Hepatocyte (in vitro differentiated cells): ENCODE data around the gene SLC1A5. TPM values are rescaled to one million over a fixed set of nuclear protein-coding genes. Genes with fewer than 3 reads are reported as not detected.

Source experiments
- DNase-seq: peaks from one replicate; pipeline ENCODE4 v3.0.0-alpha.2; 2016; ENCODE audit warnings: low spot score
- H2AFZ ChIP-seq: fragments of 200-600 bp; sonication (generic); 2 replicates; pipeline ENCODE4 v1.6.0; 2016; ENCODE audit warnings: antibody characterized with exemption, mild to moderate bottlenecking
- H3K27ac ChIP-seq: fragments of 200-600 bp; sonication (generic); 2 replicates; pipeline ENCODE4 v1.5.1; 2016; ENCODE audit warnings: mild to moderate bottlenecking
- H3K27me3 ChIP-seq: fragments of 200-600 bp; sonication (generic); 2 replicates; pipeline ENCODE4 v1.6.1; 2016
- H3K36me3 ChIP-seq: fragments of 200-600 bp; sonication (generic); replicated peaks from 2 replicates; pipeline ENCODE4 v1.5.1; 2016; ENCODE audit warnings: low read depth; ENCODE audit not compliant: insufficient read depth
- H3K4me1 ChIP-seq: fragments of 200-600 bp; sonication (generic); 2 replicates; pipeline ENCODE4 v1.5.1; 2016; ENCODE audit warnings: mild to moderate bottlenecking, moderate library complexity; ENCODE audit not compliant: insufficient read depth
- H3K4me2 ChIP-seq: fragments of 200-600 bp; sonication (generic); 2 replicates; pipeline ENCODE4 v1.6.0; 2016
- H3K4me3 ChIP-seq: fragments of 200-600 bp; sonication (generic); 2 replicates; pipeline ENCODE4 v1.5.1; 2016; ENCODE audit warnings: mild to moderate bottlenecking
- H3K79me2 ChIP-seq: fragments of 200-600 bp; sonication (generic); 2 replicates; pipeline ENCODE4 v1.6.0; 2017; ENCODE audit warnings: mild to moderate bottlenecking
- H3K9me2 ChIP-seq: fragments of 200-600 bp; sonication (generic); replicated peaks from 2 replicates; pipeline ENCODE4 v1.6.0; 2017; ENCODE audit warnings: mild to moderate bottlenecking; ENCODE audit not compliant: insufficient read depth
- H3K9me3 ChIP-seq: fragments of 200-600 bp; sonication (generic); 2 replicates; pipeline ENCODE4 v1.5.1; 2016; ENCODE audit warnings: low read depth, mild to moderate bottlenecking
- H4K20me1 ChIP-seq: fragments of 200-600 bp; sonication (generic); 2 replicates; pipeline ENCODE4 v1.6.0; 2016; ENCODE audit warnings: mild to moderate bottlenecking; ENCODE audit not compliant: insufficient read depth, poor library complexity, severe bottlenecking
- EZH2 ChIP-seq: fragments of 200-600 bp; sonication (generic); IDR thresholded peaks from 2 replicates; pipeline ENCODE4 v1.6.1; 2016; ENCODE audit warnings: antibody characterized with exemption, mild to moderate bottlenecking, borderline replicate concordance
- EZH2phosphoT487 ChIP-seq: fragments of 200-600 bp; sonication (generic); IDR thresholded peaks from one replicate; pipeline ENCODE4 v1.6.1; 2018; ENCODE audit warnings: antibody characterized with exemption, mild to moderate bottlenecking, low read depth, moderate library complexity; ENCODE audit not compliant: unreplicated experiment, severe bottlenecking
- WGBS: methylation state at CpG from one replicate; pipeline ENCODE4 v1.1.6; 2016; ENCODE audit warnings: low lambda C conversion rate; ENCODE audit errors: missing lambda C conversion rate; 5-methylcytosine and 5-hydroxymethylcytosine counted together
- polyA plus RNA-seq: library from polyadenylated mRNA; unstranded; fragments of >200 nt; fragmentation: Nextera tagmentation; extraction: Ambion mirVana; gene quantifications from 2 replicates; pipeline ENCODE4 v1.2.1, GENCODE V29; 2016
- total RNA-seq: library from RNA; depleted of rRNA; stranded (reverse); fragments of >200 nt; gene quantifications from 2 replicates; pipeline ENCODE4 v1.2.3, GENCODE V29; 2014
- TF ChIP-seq, protein P1 (sequence below): fragments of 200-600 bp; sonication (generic); IDR thresholded peaks from 2 replicates; pipeline ENCODE4 v1.5.1; 2016; ENCODE audit warnings: antibody characterized with exemption, mild to moderate bottlenecking; ENCODE audit not compliant: poor library complexity

Gene SLC1A5
- total and polyA plus RNA-seq, 2 experiments from 2014 or later, result 87.9 to 171 TPM

DNA sequence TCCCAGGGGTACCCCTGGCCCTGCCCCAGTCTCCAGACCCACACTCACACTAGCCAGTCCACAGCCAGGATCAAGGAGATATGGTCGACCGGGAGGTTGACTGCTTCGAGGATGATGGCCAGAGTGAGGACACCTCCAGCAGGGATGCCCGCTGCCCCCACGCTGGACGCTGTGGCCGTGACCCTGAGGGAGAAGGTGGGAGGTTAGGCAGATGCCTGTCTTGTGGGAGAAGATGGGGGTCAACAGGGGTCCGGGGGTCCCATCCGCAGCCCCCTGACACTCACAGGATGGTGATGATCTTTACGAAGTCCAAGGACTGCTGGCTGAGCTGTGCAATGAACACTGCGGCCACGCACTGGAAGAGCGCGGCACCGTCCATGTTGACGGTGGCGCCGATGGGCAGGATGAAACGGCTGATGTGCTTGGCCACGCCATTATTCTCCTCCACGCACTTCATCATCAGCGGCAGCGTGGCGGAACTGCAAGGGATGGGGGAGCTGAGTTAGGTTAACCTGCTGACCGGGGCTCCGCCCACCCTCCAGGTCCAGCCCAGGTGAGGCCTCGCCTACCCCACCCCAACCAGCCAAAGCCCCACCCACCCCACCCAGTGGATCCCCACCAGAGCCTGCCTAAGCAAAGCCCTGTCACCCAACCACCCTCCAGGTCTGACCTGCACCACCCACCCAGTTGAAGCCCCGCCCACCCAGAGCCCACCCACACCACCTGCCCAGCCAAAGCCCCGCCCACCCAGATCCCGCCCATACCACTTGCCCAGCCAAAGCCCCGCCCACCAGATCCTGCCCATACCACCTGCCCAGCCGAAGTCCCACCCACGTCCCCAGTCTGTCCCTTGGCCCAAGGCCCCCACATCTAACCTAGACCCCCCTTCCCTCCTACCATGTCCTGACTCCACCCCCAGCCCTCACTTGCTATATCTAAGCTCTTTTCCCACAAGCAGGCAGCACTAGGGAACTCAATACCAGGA lies 11.2 kb downstream of the SLC1A5 start:
- H3K27ac ChIP-seq, result no peak overlapping the region

DNA sequence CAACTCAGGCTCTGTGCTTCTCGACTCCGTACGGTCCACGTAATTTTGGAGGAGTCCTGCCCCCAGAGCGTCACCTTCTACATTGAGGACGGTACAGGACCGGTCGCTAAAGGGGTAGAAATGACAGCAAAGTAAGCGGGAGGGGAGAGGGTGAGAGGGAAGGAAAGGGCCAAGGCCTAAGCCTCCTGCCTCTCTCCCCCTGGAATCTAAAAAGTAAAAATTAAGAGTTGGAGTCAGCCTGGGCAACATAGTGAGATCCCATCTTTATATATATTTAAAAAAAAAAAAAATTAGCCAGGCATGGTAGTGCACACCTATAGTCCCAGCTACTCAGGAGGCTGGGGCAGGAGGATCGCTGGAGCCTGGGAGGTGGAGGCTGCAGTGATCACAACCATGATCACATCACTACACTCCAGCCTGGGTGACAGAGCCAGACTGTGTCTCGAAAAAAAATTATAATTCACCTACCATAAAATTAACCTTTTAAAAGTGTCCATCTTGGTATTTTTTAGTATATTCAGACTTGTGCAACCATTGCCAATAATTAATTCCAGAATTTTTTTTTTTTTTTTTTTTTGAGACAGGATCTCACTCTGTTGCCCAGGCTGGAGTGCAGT lies 12.6 kb downstream of the SLC1A5 start:
- no peaks in the 10 kb centered on the region for H3K27me3 ChIP-seq
- no peak overlapping the region for H3K4me3 ChIP-seq
- no peaks in the 10 kb centered on the region for H3K9me3 ChIP-seq
- TF ChIP-seq, protein P1, sequence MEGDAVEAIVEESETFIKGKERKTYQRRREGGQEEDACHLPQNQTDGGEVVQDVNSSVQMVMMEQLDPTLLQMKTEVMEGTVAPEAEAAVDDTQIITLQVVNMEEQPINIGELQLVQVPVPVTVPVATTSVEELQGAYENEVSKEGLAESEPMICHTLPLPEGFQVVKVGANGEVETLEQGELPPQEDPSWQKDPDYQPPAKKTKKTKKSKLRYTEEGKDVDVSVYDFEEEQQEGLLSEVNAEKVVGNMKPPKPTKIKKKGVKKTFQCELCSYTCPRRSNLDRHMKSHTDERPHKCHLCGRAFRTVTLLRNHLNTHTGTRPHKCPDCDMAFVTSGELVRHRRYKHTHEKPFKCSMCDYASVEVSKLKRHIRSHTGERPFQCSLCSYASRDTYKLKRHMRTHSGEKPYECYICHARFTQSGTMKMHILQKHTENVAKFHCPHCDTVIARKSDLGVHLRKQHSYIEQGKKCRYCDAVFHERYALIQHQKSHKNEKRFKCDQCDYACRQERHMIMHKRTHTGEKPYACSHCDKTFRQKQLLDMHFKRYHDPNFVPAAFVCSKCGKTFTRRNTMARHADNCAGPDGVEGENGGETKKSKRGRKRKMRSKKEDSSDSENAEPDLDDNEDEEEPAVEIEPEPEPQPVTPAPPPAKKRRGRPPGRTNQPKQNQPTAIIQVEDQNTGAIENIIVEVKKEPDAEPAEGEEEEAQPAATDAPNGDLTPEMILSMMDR, result no peak
- TF ChIP-seq EZH2phosphoT487 (no peak), EZH2 (no peak)
- 89% methylated on average over 11 of the region's 11 CpGs for WGBS
- H4K20me1 ChIP-seq, result no peaks in the 10 kb centered on the region
- no peak for DNase-seq
- no peaks in the 10 kb centered on the region for H3K36me3 ChIP-seq
- H3K4me2 ChIP-seq, result no peak overlapping the region
- no peaks in the 10 kb centered on the region for H3K9me2 ChIP-seq
- H3K27ac ChIP-seq, result no peak overlapping the region
- no peak overlapping the region for H2AFZ ChIP-seq
- H3K79me2 ChIP-seq, result peaks cover 6% of the 10 kb centered on the region
- no peaks in the 10 kb centered on the region for H3K4me1 ChIP-seq

More for the DNA sequence above, 11.2 kb downstream of the SLC1A5 start:
- Histone ChIP-seq H3K9me2 (no peaks in the 10 kb centered on the region), H3K27me3 (no peaks in the 10 kb centered on the region), H3K36me3 (no peaks in the 10 kb centered on the region), H4K20me1 (peaks cover 4% of the 10 kb centered on the region), H3K4me2 (no peak overlapping the region), H2AFZ (no peak overlapping the region), H3K4me1 (no peaks in the 10 kb centered on the region), H3K9me3 (no peaks in the 10 kb centered on the region), H3K79me2 (peaks cover 15% of the 10 kb centered on the region), H3K4me3 (no peak overlapping the region)
- DNase-seq, result no peak
- 97% methylated on average over 24 of the region's 33 CpGs for WGBS
- TF ChIP-seq, protein P1, result no peak
- TF ChIP-seq EZH2 (no peak), EZH2phosphoT487 (no peak)

DNA sequence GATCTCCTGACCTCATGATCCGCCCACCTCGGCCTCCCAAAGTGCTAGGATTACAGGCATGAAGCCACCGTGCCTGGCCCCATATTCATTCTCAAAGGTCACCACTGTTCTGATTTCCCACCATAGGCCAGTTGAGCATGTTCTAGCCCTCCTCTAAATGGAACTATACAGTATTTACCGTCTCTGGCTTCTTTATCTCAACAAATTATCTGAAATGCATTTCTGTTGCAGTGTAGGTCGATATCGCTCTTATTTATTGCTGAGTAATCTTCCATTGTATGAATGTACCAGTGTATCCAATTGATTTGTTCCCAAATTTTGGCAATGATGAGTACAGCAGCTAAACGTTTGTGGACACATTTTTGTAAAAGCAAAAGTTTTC lies 15.4 kb downstream of the SLC1A5 start:
- Histone ChIP-seq H3K9me3 (no peaks in the 10 kb centered on the region), H2AFZ (no peak overlapping the region), H3K4me3 (no peak overlapping the region), H4K20me1 (no peaks in the 10 kb centered on the region), H3K4me1 (peaks cover 13% of the 10 kb centered on the region), H3K9me2 (no peaks in the 10 kb centered on the region), H3K36me3 (no peaks in the 10 kb centered on the region), H3K27ac (no peak overlapping the region), H3K27me3 (no peaks in the 10 kb centered on the region), H3K4me2 (no peak overlapping the region), H3K79me2 (no peaks in the 10 kb centered on the region)
- DNase-seq, result no peak
- TF ChIP-seq EZH2 (no peak), EZH2phosphoT487 (no peak)
- TF ChIP-seq, protein P1, result no peak
- WGBS, result 83% methylated on average over 7 of the region's 7 CpGs
